MM.1S (cell line): ENCODE measurements around the gene NOS2.
"Not testable (repeated sequence)": the region's sequence is repeated elsewhere in the genome, so short reads cannot be mapped to it uniquely, and the experiment has no call there.

ENCODE experiments used
- DNase-seq: peaks from one replicate; pipeline ENCODE4 v3.0.0-alpha.2; 2015
- H2AFZ ChIP-seq: fragments of 300-600 bp; sonication (generic); 2 replicates; pipeline ENCODE4 v1.6.0; 2016; ENCODE audit warnings: antibody characterized with exemption, low read length
- H3F3A ChIP-seq: fragments of 300-600 bp; sonication (generic); 2 replicates; pipeline ENCODE4 v1.6.1; 2016; ENCODE audit warnings: mild to moderate bottlenecking, antibody characterized with exemption, low read length, moderate library complexity, mixed read lengths; ENCODE audit not compliant: insufficient read depth
- H3K27ac ChIP-seq: fragments of 300-600 bp; sonication (generic); 2 replicates; pipeline ENCODE4 v1.5.1; 2016; ENCODE audit warnings: mild to moderate bottlenecking, low read length
- H3K27me3 ChIP-seq: fragments of 300-600 bp; sonication (generic); replicated peaks from 2 replicates; pipeline ENCODE4 v1.6.0; 2016; ENCODE audit warnings: low read length; ENCODE audit not compliant: insufficient read depth
- H3K36me3 ChIP-seq: fragments of 300-600 bp; sonication (generic); replicated peaks from 2 replicates; pipeline ENCODE4 v1.6.1; 2016; ENCODE audit warnings: mild to moderate bottlenecking, low read length, mixed read lengths; ENCODE audit not compliant: insufficient read depth
- H3K4me1 ChIP-seq: fragments of 300-600 bp; sonication (generic); 2 replicates; pipeline ENCODE4 v1.6.1; 2016; ENCODE audit warnings: low read length, mixed read lengths
- H3K4me2 ChIP-seq: fragments of 300-600 bp; sonication (generic); 2 replicates; pipeline ENCODE4 v1.6.0; 2016; ENCODE audit warnings: low read depth, low read length
- H3K4me3 ChIP-seq: fragments of 300-600 bp; sonication (generic); 2 replicates; pipeline ENCODE4 v1.5.1; 2016; ENCODE audit warnings: low read length, mixed read lengths
- H3K79me2 ChIP-seq: fragments of 300-600 bp; sonication (generic); 2 replicates; pipeline ENCODE4 v1.6.1; 2016; ENCODE audit warnings: mixed run types, low read length, mixed read lengths
- H3K9ac ChIP-seq: fragments of 300-600 bp; sonication (generic); 2 replicates; pipeline ENCODE4 v1.6.1; 2016; ENCODE audit warnings: low read length, mixed read lengths
- H3K9me2 ChIP-seq: fragments of 300-600 bp; sonication (generic); replicated peaks from 2 replicates; pipeline ENCODE4 v1.6.1; 2016; ENCODE audit warnings: mild to moderate bottlenecking, low read length, mixed read lengths; ENCODE audit not compliant: insufficient read depth
- H3K9me3 ChIP-seq: fragments of 300-600 bp; sonication (generic); replicated peaks from 2 replicates; pipeline ENCODE4 v1.6.1; 2016; ENCODE audit warnings: mild to moderate bottlenecking, low read length, mixed read lengths; ENCODE audit not compliant: insufficient read depth
- H4K20me1 ChIP-seq: fragments of 300-600 bp; sonication (generic); 2 replicates; pipeline ENCODE4 v1.6.1; 2016; ENCODE audit warnings: mild to moderate bottlenecking, low read length, moderate library complexity, mixed read lengths; ENCODE audit not compliant: insufficient read depth
- CTCF ChIP-seq: fragments of 300-600 bp; sonication (generic); IDR thresholded peaks from 2 replicates; pipeline ENCODE4 v1.5.1; 2016; ENCODE audit warnings: antibody characterized with exemption, low read length, mixed read lengths
- EZH2 ChIP-seq: fragments of 300-600 bp; sonication (generic); optimal IDR thresholded peaks from 2 replicates; pipeline ENCODE3; 2017; ENCODE audit warnings: low read depth, mild to moderate bottlenecking, antibody characterized with exemption, low read length, mixed read lengths
- EZH2phosphoT487 ChIP-seq: fragments of 300-600 bp; sonication (generic); IDR thresholded peaks from 2 replicates; pipeline ENCODE4 v1.6.1; 2018; ENCODE audit warnings: antibody characterized with exemption, low read length

Gene NOS2

GRCh38 chr17:27824745-27825144 is 24.4 kb upstream of the NOS2 start:
- H3K9ac ChIP-seq = no peak overlapping the region
- H2AFZ ChIP-seq = no peak overlapping the region

GRCh38 chr17:27824176-27824715 is 23.9 kb upstream of the NOS2 start:
- H3K4me2 ChIP-seq = no peak overlapping the region
- TF ChIP-seq CTCF (no peak), EZH2phosphoT487 (no peak), EZH2 (no peak)
- H3K4me1 ChIP-seq = no peaks in the 10 kb centered on the region
- H3K36me3 ChIP-seq = no peaks in the 10 kb centered on the region
- H3K4me3 ChIP-seq = no peak overlapping the region
- no peaks in the 10 kb centered on the region for H3K79me2 ChIP-seq
- no peaks in the 10 kb centered on the region for H3F3A ChIP-seq
- H2AFZ ChIP-seq = no peak overlapping the region
- no peaks in the 10 kb centered on the region for H3K9me2 ChIP-seq
- H4K20me1 ChIP-seq = no peaks in the 10 kb centered on the region
- H3K9ac ChIP-seq = no peak overlapping the region
- DNase-seq = no peak
- no peaks in the 10 kb centered on the region for H3K9me3 ChIP-seq
- H3K27me3 ChIP-seq = no peaks in the 10 kb centered on the region
- H3K27ac ChIP-seq = no peak overlapping the region

More at GRCh38 chr17:27824745-27825144, 24.4 kb upstream of the NOS2 start:
- Histone ChIP-seq H3K9me2 (no peaks in the 10 kb centered on the region), H3K27me3 (no peaks in the 10 kb centered on the region), H3K4me1 (no peaks in the 10 kb centered on the region), H3K9me3 (no peaks in the 10 kb centered on the region), H3K36me3 (no peaks in the 10 kb centered on the region), H3K4me3 (no peak overlapping the region), H3K79me2 (no peaks in the 10 kb centered on the region), H4K20me1 (no peaks in the 10 kb centered on the region), H3K27ac (no peak overlapping the region), H3F3A (no peaks in the 10 kb centered on the region), H3K4me2 (no peak overlapping the region)
- TF ChIP-seq EZH2 (no peak), EZH2phosphoT487 (no peak), CTCF (no peak)
- DNase-seq = no peak

- not testable (repeated sequence) for H3K4me2 ChIP-seq, H4K20me1 ChIP-seq, H3K9me3 ChIP-seq, H3K4me3 ChIP-seq, H3K9ac ChIP-seq, H3K9me2 ChIP-seq, DNase-seq, H3K27ac ChIP-seq, H3K27me3 ChIP-seq, H3K79me2 ChIP-seq, H3K4me1 ChIP-seq, H3K36me3 ChIP-seq, H3F3A ChIP-seq, H2AFZ ChIP-seq
These were observed 21.8 kb upstream of the NOS2 start for GRCh38 chr17:27822108-27822507.

- H3F3A ChIP-seq = no peaks in the 10 kb centered on the region
- H2AFZ ChIP-seq = no peak overlapping the region
- H3K9ac ChIP-seq = no peak overlapping the region
- H3K27me3 ChIP-seq = no peaks in the 10 kb centered on the region
- no peak for DNase-seq
- H3K9me2 ChIP-seq = no peaks in the 10 kb centered on the region
- no peaks in the 10 kb centered on the region for H3K36me3 ChIP-seq
- no peak overlapping the region for H3K27ac ChIP-seq
- H3K4me1 ChIP-seq = no peaks in the 10 kb centered on the region
- H3K9me3 ChIP-seq = no peaks in the 10 kb centered on the region
- H4K20me1 ChIP-seq = no peaks in the 10 kb centered on the region
- H3K4me3 ChIP-seq = no peak overlapping the region
- no peak for TF ChIP-seq EZH2phosphoT487
- TF ChIP-seq EZH2 = no peak
- TF ChIP-seq CTCF = no peak
- H3K79me2 ChIP-seq = no peaks in the 10 kb centered on the region
- H3K4me2 ChIP-seq = no peak overlapping the region
These were observed 21.0 kb upstream of the NOS2 start for GRCh38 chr17:27821318-27821717.
